Measurements from ENCODE around the gene BUD23.

Gene BUD23

GRCh38 chr7:73700069-73700423 is 16.6 kb downstream of the BUD23 start:
- Histone ChIP-seq H3K27ac (no peak overlapping the region), H2AFZ (ENCODE audit: low read depth) (no peak overlapping the region), H3K36me3 (ENCODE audit: insufficient read depth) (peaks cover 9% of the 10 kb centered on the region; the same call in 1 of the 2 replicates), H3K9ac (no peak overlapping the region), H4K20me1 (ENCODE audit: insufficient read depth) (no peaks in the 10 kb centered on the region), H3K4me2 (no peak overlapping the region), H3K27me3 (ENCODE audit: insufficient read depth, low read depth) (no peaks in the 10 kb centered on the region), H3K79me2 (ENCODE audit: insufficient read depth, low read depth) (no peaks in the 10 kb centered on the region), H3K4me3 (IDR thresholded peaks at IDR 0.05; ENCODE audit: insufficient read depth, low read depth, low read length) (no peak overlapping the region), H3K4me1 (ENCODE audit: low read depth, poor library complexity, severe bottlenecking) (no peaks in the 10 kb centered on the region)
- no peak for TF ChIP-seq CTCF (conservative IDR thresholded peaks at IDR 0.05; ENCODE audit: low read depth, low read length)

GRCh38 chr7:73700581-73701134 is 17.3 kb downstream of the BUD23 start:
- Histone ChIP-seq H2AFZ (ENCODE audit: low read depth) (no peak overlapping the region), H3K36me3 (ENCODE audit: insufficient read depth) (peaks cover 9% of the 10 kb centered on the region; the same call in 1 of the 2 replicates), H4K20me1 (ENCODE audit: insufficient read depth) (no peaks in the 10 kb centered on the region), H3K27ac (no peak overlapping the region), H3K9ac (no peak overlapping the region), H3K79me2 (ENCODE audit: insufficient read depth, low read depth) (no peaks in the 10 kb centered on the region), H3K4me3 (IDR thresholded peaks at IDR 0.05; ENCODE audit: insufficient read depth, low read depth, low read length) (no peak overlapping the region), H3K4me1 (ENCODE audit: low read depth, poor library complexity, severe bottlenecking) (no peaks in the 10 kb centered on the region), H3K4me2 (no peak overlapping the region), H3K27me3 (ENCODE audit: insufficient read depth, low read depth) (no peaks in the 10 kb centered on the region)
- no peak for TF ChIP-seq CTCF (conservative IDR thresholded peaks at IDR 0.05; ENCODE audit: low read depth, low read length)

- Histone ChIP-seq H3K4me2 (no peak overlapping the region), H3K4me3 (IDR thresholded peaks at IDR 0.05; ENCODE audit: insufficient read depth, low read depth, low read length) (no peak overlapping the region), H3K36me3 (ENCODE audit: insufficient read depth) (peaks cover 3% of the 10 kb centered on the region; the same call in 1 of the 2 replicates), H4K20me1 (ENCODE audit: insufficient read depth) (no peaks in the 10 kb centered on the region), H2AFZ (ENCODE audit: low read depth) (no peak overlapping the region), H3K4me1 (ENCODE audit: low read depth, poor library complexity, severe bottlenecking) (no peaks in the 10 kb centered on the region), H3K9ac (no peak overlapping the region), H3K79me2 (ENCODE audit: insufficient read depth, low read depth) (no peaks in the 10 kb centered on the region), H3K27me3 (ENCODE audit: insufficient read depth, low read depth) (no peaks in the 10 kb centered on the region), H3K27ac (no peak overlapping the region)
- TF ChIP-seq CTCF (conservative IDR thresholded peaks at IDR 0.05; ENCODE audit: low read depth, low read length), result peak; percentile 74
Observed at GRCh38 chr7:73701357-73701995, 18.1 kb downstream of the BUD23 start.

GRCh38 chr7:73702226-73702625 is 18.8 kb downstream of the BUD23 start:
- H3K4me2 ChIP-seq, result no peak overlapping the region
- no peak overlapping the region for H3K9ac ChIP-seq
- no peaks in the 10 kb centered on the region for H3K27me3 ChIP-seq (ENCODE audit: insufficient read depth, low read depth)
- H3K4me3 ChIP-seq (IDR thresholded peaks at IDR 0.05; ENCODE audit: insufficient read depth, low read depth, low read length), result no peak overlapping the region
- no peaks in the 10 kb centered on the region for H4K20me1 ChIP-seq (ENCODE audit: insufficient read depth)
- no peaks in the 10 kb centered on the region for H3K79me2 ChIP-seq (ENCODE audit: insufficient read depth, low read depth)
- peaks cover 3% of the 10 kb centered on the region; the same call in 1 of the 2 replicates for H3K36me3 ChIP-seq (ENCODE audit: insufficient read depth)
- TF ChIP-seq CTCF (conservative IDR thresholded peaks at IDR 0.05; ENCODE audit: low read depth, low read length), result no peak
- H2AFZ ChIP-seq (ENCODE audit: low read depth), result no peak overlapping the region
- no peaks in the 10 kb centered on the region for H3K4me1 ChIP-seq (ENCODE audit: low read depth, poor library complexity, severe bottlenecking)
- no peak overlapping the region for H3K27ac ChIP-seq
